Measurements from ENCODE around the gene TMEM212. TPM values are rescaled to one million over a fixed set of nuclear protein-coding genes. Genes with fewer than 3 reads are reported as not detected.

Gene TMEM212
- polyA plus RNA-seq, 1 experiment: not detected

DNA sequence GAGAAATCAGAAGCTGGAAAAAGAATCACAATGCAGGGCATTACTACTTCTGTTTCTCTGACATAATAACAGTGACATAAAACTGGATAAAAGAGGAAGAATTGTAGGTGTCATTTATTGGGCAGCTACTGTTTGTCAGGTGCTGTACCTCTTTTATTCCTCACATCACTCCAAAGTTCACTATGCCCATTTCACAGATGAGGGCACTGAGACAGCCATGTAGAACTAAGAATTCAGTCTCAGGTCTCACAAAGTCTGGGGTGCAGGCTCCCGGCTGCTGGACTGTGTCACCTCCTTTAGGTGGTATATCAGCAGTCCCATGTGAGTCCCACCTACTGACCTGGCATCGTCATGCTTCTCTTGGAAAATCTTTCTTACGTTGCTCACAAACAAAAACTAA lies 20.8 kb downstream of the TMEM212 start:
- DNase-seq (ENCODE audit: low read depth): no peak
- H3K36me3 ChIP-seq (ENCODE audit: control insufficient read depth, insufficient read depth, low read length): no peaks in the 10 kb centered on the region
- POLR2A ChIA-PET: no interaction called here
- CTCF ChIA-PET: no interaction called here
- no peaks in the 10 kb centered on the region for H3K27me3 ChIP-seq (ENCODE audit: control insufficient read depth, insufficient read depth, low read length)
- TF ChIP-seq, protein P1, sequence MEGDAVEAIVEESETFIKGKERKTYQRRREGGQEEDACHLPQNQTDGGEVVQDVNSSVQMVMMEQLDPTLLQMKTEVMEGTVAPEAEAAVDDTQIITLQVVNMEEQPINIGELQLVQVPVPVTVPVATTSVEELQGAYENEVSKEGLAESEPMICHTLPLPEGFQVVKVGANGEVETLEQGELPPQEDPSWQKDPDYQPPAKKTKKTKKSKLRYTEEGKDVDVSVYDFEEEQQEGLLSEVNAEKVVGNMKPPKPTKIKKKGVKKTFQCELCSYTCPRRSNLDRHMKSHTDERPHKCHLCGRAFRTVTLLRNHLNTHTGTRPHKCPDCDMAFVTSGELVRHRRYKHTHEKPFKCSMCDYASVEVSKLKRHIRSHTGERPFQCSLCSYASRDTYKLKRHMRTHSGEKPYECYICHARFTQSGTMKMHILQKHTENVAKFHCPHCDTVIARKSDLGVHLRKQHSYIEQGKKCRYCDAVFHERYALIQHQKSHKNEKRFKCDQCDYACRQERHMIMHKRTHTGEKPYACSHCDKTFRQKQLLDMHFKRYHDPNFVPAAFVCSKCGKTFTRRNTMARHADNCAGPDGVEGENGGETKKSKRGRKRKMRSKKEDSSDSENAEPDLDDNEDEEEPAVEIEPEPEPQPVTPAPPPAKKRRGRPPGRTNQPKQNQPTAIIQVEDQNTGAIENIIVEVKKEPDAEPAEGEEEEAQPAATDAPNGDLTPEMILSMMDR (IDR thresholded peaks at IDR 0.05; ENCODE audit: insufficient read depth, low read depth, low read length): no peak
- H3K4me3 ChIP-seq (ENCODE audit: low read depth, low read length): no peak overlapping the region

DNA sequence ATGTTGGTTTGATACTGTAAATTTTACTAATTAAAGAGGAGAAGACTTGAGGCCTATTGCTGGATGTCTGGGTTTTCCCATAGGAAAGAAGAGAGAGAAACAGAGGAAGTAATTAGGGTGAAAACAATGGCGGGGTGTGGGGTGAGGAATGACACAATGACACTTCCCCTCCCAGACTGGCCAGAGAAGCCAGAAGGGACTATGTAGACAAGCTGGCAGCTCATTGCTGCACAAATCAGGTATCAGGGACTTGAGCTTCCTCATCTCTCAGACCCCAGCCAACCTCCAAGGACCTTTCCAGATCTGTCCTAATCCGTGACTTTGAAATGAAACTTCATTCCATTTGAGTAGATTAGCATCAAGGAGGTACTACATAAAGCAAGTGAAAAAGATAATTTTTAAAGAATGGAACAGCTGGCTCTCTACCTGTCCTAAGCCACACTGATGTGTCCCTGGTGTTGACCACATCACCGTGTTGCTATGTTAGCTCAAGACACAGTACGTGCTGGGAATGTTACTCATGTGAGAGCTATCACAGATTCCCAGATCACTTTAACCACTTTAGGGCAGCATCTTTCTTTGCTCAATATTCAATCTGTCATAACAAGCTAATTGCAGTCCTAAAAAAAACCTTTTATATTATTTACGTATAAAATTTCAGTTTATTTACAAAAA lies 22.2 kb downstream of the TMEM212 start:
- H3K4me3 ChIP-seq (ENCODE audit: low read depth, low read length): no peak overlapping the region
- ChIA-PET POLR2A (no interaction called here), CTCF (interaction anchor here (0.6 kb wide), 1 partner anchor 91 kb away, joined by 3 read pairs; no protein-coding TSS in a partner anchor)
- no peaks in the 10 kb centered on the region for H3K36me3 ChIP-seq (ENCODE audit: control insufficient read depth, insufficient read depth, low read length)
- no peaks in the 10 kb centered on the region for H3K27me3 ChIP-seq (ENCODE audit: control insufficient read depth, insufficient read depth, low read length)
- TF ChIP-seq, protein P1 (IDR thresholded peaks at IDR 0.05; ENCODE audit: insufficient read depth, low read depth, low read length): no peak
- DNase-seq (ENCODE audit: low read depth): no peak

DNA sequence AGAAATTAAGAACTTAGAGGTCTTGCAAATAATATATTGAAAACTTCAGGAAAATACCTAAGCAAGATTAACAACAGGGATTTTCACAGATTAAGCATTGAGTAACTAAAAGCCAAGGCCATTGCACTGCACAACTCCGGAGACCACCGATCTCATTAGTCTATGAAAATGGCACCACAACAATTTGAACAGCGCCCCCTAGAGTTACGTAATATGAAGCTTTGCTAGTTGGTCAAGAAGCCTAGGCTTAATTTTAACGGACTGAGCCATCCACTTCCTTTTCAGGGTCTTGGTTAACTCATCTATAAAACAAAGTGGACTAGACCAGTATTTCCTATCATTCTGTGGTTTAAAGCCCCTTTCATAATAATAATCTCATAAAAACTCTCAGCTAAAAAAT lies 24.8 kb downstream of the TMEM212 start:
- Histone ChIP-seq H3K36me3 (ENCODE audit: control insufficient read depth, insufficient read depth, low read length) (no peaks in the 10 kb centered on the region), H3K4me3 (ENCODE audit: low read depth, low read length) (no peak overlapping the region), H3K27me3 (ENCODE audit: control insufficient read depth, insufficient read depth, low read length) (no peaks in the 10 kb centered on the region)
- no peak for DNase-seq (ENCODE audit: low read depth)
- TF ChIP-seq, protein P1 (IDR thresholded peaks at IDR 0.05; ENCODE audit: insufficient read depth, low read depth, low read length): peak; percentile 36
- ChIA-PET POLR2A (no interaction called here), CTCF (no interaction called here)

DNA sequence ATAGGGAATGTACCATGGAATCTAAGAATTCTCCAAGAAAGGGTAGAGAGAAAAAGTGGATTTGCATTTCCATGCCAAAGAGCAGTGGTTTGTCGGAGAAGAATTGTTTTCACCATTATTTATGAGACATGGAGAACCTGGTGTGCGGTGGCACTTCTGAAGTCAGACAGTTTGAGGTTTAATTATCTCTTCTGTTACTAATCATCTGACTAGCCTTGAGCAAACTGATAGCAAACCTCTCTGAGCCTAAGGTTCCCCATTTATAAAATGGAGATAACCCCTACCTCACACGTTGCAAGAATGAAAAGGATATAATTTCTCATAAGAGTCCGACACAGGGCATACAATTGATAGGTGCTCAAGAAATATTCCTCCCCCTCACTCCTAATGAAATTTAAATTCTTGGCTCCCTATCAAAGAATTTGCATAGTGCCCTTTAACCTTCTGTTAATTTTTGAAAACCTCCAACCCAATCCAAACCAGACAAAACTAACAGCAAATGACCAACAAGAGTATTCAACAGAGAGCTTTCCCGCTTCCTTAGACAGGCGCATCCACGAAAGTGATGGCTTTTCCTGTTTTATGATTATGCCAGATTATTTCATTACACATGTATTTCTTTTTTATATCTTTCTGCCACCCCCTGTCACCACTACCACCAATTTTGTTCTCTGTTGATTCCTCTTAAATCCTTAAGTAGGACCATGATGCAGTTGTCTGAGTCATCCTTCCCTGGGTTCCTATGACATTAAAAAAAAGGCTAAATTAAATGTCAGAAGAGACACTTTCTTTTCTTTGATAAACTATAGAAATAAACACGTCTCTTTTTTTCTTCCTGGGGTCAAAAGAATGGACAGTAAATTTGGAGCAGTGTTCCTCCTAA lies 28.5 kb downstream of the TMEM212 start:
- TF ChIP-seq, protein P1 (IDR thresholded peaks at IDR 0.05; ENCODE audit: insufficient read depth, low read depth, low read length): no peak
- no peak overlapping the region for H3K4me3 ChIP-seq (ENCODE audit: low read depth, low read length)
- H3K27me3 ChIP-seq (ENCODE audit: control insufficient read depth, insufficient read depth, low read length): no peaks in the 10 kb centered on the region
- CTCF ChIA-PET: no interaction called here
- POLR2A ChIA-PET: no interaction called here
- no peaks in the 10 kb centered on the region for H3K36me3 ChIP-seq (ENCODE audit: control insufficient read depth, insufficient read depth, low read length)
- no peak for DNase-seq (ENCODE audit: low read depth)

DNA sequence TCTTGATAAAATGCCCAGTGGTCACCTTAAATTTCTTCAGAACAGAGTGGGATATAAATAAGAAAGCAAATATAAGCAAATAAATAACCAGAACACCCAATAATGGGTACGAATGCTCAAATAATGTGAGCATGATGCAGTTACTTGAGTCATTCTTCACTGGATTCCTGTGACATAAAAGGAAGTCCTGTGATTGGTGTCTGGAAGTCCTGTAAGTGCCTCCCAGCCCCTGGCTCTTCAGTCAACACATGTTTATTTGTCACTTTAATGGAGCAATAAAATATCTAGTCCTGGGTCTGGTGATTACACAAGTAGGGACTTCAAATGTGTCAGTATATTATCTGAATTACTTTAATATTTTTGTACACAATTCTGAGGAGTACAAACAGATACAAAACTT lies 30.4 kb downstream of the TMEM212 start:
- TF ChIP-seq, protein P1 (IDR thresholded peaks at IDR 0.05; ENCODE audit: insufficient read depth, low read depth, low read length): no peak
- ChIA-PET POLR2A (interaction anchor here (1.2 kb wide), 1 partner anchor 168 kb away, joined by 14 read pairs; no protein-coding TSS in a partner anchor), CTCF (interaction anchor here (0.9 to 2.3 kb wide), 3 partner anchors 10 to 227 kb away, joined by 3 to 5 read pairs (median 3); no protein-coding TSS in a partner anchor)
- DNase-seq (ENCODE audit: low read depth): peak; percentile 70
- no peak overlapping the region for H3K4me3 ChIP-seq (ENCODE audit: low read depth, low read length)
- H3K27me3 ChIP-seq (ENCODE audit: control insufficient read depth, insufficient read depth, low read length): no peaks in the 10 kb centered on the region
- no peaks in the 10 kb centered on the region for H3K36me3 ChIP-seq (ENCODE audit: control insufficient read depth, insufficient read depth, low read length)

All from BJ (cell line).